Thymus (tissue), 11 donors: Measurements from ENCODE around the gene THSD4. TPM values are rescaled to one million over a fixed set of nuclear protein-coding genes. Genes with fewer than 3 reads are reported as not detected.
A peak's percentile ranks its signal among the peaks of the same experiment; 100 is the strongest.

Experiments used
- DNase-seq, 9 donors: peaks; one replicate each; pipeline ENCODE4 v3.0.0-alpha.2; 2013; ENCODE audit warnings: low spot score in 9 of 9, low read depth in 6 of 9, missing footprints in 1 of 9
- H3K27ac ChIP-seq, 2 donors: one replicate each; pipeline ENCODE4 v1.5.1; 2013; ENCODE audit warnings: control low read depth in 1 of 2, low read depth in 1 of 2, low read length in 1 of 2, mild to moderate bottlenecking in 1 of 2, moderate library complexity in 1 of 2
- H3K27me3 ChIP-seq, 2 donors: one replicate each; pipeline ENCODE4 v1.5.1; 2013; ENCODE audit warnings: low read length in 1 of 2; ENCODE audit not compliant: control insufficient read depth in 2 of 2, insufficient read depth in 1 of 2
- H3K36me3 ChIP-seq, 2 donors: one replicate each; pipeline ENCODE4 v1.5.1; 2013; ENCODE audit warnings: low read length in 1 of 2, mild to moderate bottlenecking in 1 of 2, moderate library complexity in 1 of 2; ENCODE audit not compliant: control insufficient read depth in 2 of 2, insufficient read depth in 2 of 2
- H3K4me1 ChIP-seq, 2 donors: one replicate each; pipeline ENCODE4 v1.5.1; 2013; ENCODE audit warnings: low read length in 2 of 2; ENCODE audit not compliant: control insufficient read depth in 2 of 2, insufficient read depth in 2 of 2
- H3K4me3 ChIP-seq, 2 donors: one replicate each; pipeline ENCODE4 v1.5.1; 2013; ENCODE audit warnings: low read length in 2 of 2, control low read depth in 1 of 2, mild to moderate bottlenecking in 1 of 2
- H3K9me3 ChIP-seq, 2 donors: one replicate each; pipeline ENCODE4 v1.5.1; 2013; ENCODE audit warnings: low read length in 1 of 2, mild to moderate bottlenecking in 1 of 2; ENCODE audit not compliant: control insufficient read depth in 2 of 2, insufficient read depth in 1 of 2
- WGBS: extraction: QIAGEN DNeasy Blood & Tissue Kit; methylation state at CpG from one replicate; pipeline ENCODE4 v1.1.7; 2013; 5-methylcytosine and 5-hydroxymethylcytosine counted together
- polyA plus RNA-seq: library from polyadenylated mRNA; stranded (reverse); fragments of 200-250 nt; gene quantifications from one replicate; pipeline ENCODE4 v1.2.3, GENCODE V29; 2013
- total RNA-seq: library from RNA; stranded (reverse); fragments of 120-200 nt; gene quantifications from one replicate; pipeline ENCODE4 v1.2.4, GENCODE V29; 2013
- donor health status: healthy.

The THSD4 gene
- total and polyA plus RNA-seq, 2 donors, result 1.7 to 2.2 TPM

DNA sequence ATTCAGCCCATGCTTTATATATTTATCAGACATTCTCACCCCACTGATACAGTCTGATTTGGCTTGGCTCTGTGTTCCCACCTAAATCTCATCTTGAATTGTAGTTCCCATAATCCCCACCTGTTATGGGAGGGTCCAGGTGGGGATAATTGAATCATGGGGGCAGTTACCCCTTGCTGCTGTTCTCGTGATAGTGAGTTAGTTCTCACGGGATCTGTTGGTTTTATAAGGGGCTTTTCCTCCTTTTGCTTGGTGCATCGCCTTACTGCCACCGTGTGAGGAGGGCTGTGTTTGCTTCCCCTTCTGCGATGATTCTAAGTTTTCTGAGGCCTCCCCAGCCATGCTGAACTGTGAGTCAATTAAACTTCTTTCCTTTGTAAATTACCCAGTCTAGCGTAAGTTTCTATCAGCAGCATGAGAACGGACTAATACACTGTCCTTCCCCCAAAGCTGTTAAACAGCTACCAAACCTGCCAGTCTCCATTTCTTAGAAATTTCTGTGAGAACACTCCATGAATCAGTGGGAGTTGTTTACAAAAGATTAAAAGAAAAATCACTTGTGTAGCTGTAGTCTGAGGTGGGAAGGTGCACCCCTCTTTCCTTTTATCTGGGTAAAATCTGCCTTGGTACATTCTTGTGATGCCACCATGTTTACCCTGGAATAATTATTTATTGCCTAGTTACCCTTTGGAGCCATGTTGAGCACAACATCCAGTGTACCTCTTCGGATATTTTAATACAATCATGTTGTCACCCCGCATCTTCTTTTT is 160.5 kb downstream of the THSD4 start:
- H3K36me3 ChIP-seq, result no peaks in the 10 kb centered on the region
- no peak for DNase-seq
- H3K27me3 ChIP-seq, result no peaks in the 10 kb centered on the region
- H3K9me3 ChIP-seq, result no peaks in the 10 kb centered on the region
- H3K27ac ChIP-seq, result no peak overlapping the region
- WGBS, result 79% methylated on average over 9 of the region's 9 CpGs
- H3K4me3 ChIP-seq, result no peak overlapping the region
- no peaks in the 10 kb centered on the region for H3K4me1 ChIP-seq

DNA sequence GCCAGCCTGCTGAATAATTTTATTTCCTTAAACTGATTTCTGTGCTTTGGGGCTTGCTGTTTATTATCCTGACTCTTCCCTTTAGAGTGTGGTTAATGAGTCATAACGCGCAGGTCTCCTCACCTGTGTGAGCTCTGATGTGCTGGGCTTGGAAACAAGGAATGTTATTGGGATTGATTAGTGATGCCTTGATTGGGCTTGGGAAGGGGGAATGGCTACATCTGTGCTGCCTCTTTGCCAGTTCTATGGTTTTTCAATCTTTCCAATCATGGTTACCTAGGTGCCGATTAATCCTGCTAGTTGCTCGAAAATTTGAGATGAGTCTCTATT is 161.0 kb downstream of the THSD4 start:
- no peak overlapping the region for H3K27ac ChIP-seq
- no peaks in the 10 kb centered on the region for H3K36me3 ChIP-seq
- H3K4me1 ChIP-seq, result no peaks in the 10 kb centered on the region
- 97% methylated on average over 4 of the region's 4 CpGs for WGBS
- DNase-seq, result no peak
- no peaks in the 10 kb centered on the region for H3K9me3 ChIP-seq
- H3K27me3 ChIP-seq, result no peaks in the 10 kb centered on the region
- no peak overlapping the region for H3K4me3 ChIP-seq

DNA sequence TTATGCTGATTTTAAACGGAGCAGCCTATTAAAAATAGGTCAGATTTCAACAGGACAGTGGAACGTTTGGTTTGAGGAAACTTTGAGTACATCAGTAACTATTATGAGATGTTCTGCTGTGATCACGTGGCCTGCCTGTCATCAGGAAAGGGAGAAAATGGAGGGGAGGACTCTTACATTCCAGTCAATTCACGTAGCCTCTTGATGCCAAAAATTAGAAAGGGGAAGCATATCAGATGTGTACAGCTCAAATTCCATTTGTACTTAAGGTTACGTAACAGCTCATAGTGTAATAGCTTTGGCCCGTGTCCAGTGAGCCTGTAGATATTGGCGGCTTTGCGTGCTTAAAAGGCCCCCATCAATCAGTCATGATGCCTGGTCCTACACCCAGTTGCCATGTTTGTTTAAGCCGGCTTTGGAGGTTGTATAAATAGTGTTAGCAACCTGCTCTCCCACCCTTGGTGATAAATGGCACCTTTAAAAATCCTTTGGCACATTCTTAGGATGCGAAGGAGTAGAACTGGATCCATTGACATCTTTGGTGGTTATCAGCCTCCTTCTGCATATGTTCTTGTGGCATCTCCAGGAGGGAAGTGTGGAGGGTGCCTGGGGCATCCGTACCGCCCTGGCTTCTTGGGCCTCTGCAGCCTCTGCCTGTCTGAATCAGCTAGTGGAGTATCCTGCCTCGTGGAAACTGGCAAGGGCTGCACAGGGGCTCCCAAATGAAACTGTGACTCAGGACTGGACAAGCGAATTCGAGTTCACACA is 163.9 kb downstream of the THSD4 start:
- Histone ChIP-seq H3K27ac (peak overlapping the region in 1 of 2 donors; percentile 17), H3K4me3 (no peak overlapping the region), H3K27me3 (no peaks in the 10 kb centered on the region), H3K36me3 (no peaks in the 10 kb centered on the region), H3K4me1 (no peaks in the 10 kb centered on the region), H3K9me3 (no peaks in the 10 kb centered on the region)
- peak in 1 of 9 donors; percentile 6 for DNase-seq
- 65% methylated on average over 15 of the region's 15 CpGs for WGBS

DNA sequence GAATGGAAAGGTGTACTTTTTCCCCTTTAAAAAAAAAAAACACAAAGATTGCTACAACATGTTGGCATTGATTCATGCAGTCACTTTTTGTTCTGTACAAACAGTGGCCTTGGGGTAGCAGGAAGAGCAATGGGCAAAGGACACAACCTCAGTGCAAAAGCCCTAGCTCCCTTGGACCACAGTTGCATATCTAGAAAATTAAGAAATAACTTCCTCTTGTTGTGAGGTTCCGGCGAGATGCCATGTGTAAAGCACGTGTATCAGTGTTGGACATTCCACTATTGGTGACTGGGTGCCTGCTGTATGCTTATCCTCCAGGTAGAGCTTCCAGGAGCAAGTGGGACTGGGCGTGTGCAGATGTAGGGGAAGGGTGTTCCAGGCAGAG is 164.5 kb downstream of the THSD4 start:
- H3K9me3 ChIP-seq, result no peaks in the 10 kb centered on the region
- no peaks in the 10 kb centered on the region for H3K36me3 ChIP-seq
- no peaks in the 10 kb centered on the region for H3K27me3 ChIP-seq
- H3K27ac ChIP-seq, result no peak overlapping the region
- no peak overlapping the region for H3K4me3 ChIP-seq
- no peak for DNase-seq
- 88% methylated on average over 4 of the region's 4 CpGs for WGBS
- no peaks in the 10 kb centered on the region for H3K4me1 ChIP-seq

DNA sequence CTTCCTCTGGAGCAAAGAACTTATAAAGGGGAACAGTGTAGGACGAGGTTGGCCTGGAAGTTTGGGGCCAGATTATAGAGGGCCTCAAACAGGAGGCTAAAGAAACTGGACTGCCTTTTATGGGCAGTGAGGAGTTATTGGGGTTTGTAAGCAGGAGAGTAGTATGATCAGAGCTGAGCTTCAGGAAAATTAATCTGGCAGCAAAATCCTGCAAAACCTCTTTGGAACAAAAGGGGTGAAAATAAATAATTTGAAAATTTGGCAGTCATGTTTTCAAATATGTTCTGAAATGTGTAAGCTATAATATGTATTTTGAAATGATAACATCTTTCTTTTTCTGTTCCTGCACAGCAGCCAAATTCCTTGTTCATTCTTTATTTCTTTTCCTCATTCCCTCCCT is 164.9 kb downstream of the THSD4 start:
- Histone ChIP-seq H3K27ac (no peak overlapping the region), H3K27me3 (no peaks in the 10 kb centered on the region), H3K9me3 (no peaks in the 10 kb centered on the region), H3K4me1 (no peaks in the 10 kb centered on the region), H3K36me3 (no peaks in the 10 kb centered on the region), H3K4me3 (no peak overlapping the region)
- WGBS, result 89% methylated on average over 1 of the region's 1 CpG
- DNase-seq, result no peak

DNA sequence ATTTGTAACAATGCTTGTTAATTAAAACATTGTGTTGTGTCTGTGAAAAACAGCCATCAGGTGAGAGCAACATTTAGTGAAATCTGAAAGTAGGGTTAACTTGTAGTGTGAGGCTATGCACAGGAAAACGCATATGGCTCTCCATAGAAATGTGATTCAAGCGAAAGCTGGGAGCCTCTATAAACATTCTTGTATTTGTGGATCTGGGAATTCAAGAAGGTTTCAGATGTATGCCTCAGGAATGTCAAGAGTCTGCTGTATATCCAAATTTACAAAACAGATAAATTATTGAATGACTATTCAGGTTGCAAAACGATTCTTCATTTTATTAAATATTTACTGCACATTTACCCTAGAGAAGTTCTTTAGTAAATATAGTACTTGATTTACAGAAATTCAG is 166.0 kb downstream of the THSD4 start:
- Histone ChIP-seq H3K4me1 (no peaks in the 10 kb centered on the region), H3K9me3 (no peaks in the 10 kb centered on the region), H3K27me3 (no peaks in the 10 kb centered on the region), H3K36me3 (no peaks in the 10 kb centered on the region), H3K4me3 (no peak overlapping the region), H3K27ac (no peak overlapping the region)
- no peak for DNase-seq
- WGBS, result 88% methylated on average over 3 of the region's 3 CpGs

DNA sequence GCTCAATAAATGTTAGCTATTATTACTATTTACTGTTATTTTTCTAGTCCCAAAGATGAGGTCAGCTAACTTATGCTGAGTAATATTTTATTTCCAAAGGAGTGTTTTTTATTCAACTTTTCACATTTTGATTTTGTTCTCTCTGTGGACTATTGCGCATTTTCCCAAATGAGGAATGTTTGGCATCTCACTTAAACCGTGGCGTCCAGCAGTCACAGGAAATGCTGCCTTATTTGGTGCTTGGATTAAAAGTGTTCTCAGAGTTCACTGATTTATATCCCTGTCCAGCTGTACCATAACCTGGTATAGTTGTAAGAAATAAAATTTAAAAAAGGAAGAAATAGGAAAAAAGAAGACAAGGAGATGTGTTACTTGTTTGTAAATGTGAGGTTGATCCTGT is 166.8 kb downstream of the THSD4 start:
- no peaks in the 10 kb centered on the region for H3K27me3 ChIP-seq
- H3K9me3 ChIP-seq, result no peaks in the 10 kb centered on the region
- no peak overlapping the region for H3K27ac ChIP-seq
- H3K4me3 ChIP-seq, result no peak overlapping the region
- no peak for DNase-seq
- H3K4me1 ChIP-seq, result no peaks in the 10 kb centered on the region
- 86% methylated on average over 3 of the region's 3 CpGs for WGBS
- no peaks in the 10 kb centered on the region for H3K36me3 ChIP-seq

DNA sequence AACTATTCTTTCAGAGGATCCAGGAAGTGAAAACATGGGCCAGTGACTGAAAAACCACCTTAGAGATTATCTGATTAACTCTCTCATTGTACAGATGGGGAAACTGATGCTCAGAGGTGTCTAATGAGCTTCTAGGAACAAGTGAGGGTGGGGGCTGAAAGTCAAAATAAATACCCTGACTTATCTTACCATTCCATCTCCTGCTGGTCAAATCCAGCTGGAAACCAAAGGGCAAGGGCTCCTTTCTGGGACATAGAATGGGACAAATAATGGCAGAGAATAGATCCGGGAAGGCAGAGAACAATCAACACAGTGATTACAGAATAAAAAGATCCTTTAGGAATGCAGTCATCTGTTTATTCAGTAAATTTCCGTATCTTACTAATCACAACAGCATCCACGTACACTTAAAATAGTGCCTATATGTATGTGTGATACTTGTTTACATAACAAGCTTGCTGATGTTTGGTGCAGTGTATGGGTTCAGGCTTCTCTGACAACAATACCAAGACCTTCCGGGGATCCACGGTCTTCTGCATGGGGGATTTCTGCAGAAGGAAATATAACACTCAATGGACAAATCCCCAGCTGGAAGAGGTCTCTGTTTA is 173.2 kb downstream of the THSD4 start:
- no peak for DNase-seq
- Histone ChIP-seq H3K9me3 (no peaks in the 10 kb centered on the region), H3K4me3 (no peak overlapping the region), H3K27ac (no peak overlapping the region), H3K4me1 (no peaks in the 10 kb centered on the region), H3K36me3 (no peaks in the 10 kb centered on the region), H3K27me3 (no peaks in the 10 kb centered on the region)
- 94% methylated on average over 5 of the region's 5 CpGs for WGBS

DNA sequence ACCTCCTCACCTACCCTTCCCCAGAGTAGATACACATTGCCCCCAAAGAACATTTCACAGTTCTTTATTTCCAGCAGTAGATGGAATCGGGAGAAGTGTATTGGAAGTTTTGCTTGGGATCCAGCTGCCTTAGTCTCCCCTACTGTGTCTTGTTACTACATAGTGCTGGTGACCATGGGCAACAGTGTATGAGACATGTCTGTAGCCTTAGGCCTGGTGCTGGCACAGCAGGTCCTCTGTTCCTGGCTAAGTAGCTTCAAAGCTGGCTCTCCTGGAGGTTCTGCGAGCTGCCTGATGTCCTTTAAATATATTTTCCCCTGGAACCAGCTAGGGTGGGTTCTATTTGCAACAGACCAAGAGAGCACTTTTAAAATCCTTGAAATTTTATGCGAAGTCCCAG is 174.7 kb downstream of the THSD4 start:
- Histone ChIP-seq H3K27ac (no peak overlapping the region), H3K9me3 (no peaks in the 10 kb centered on the region), H3K36me3 (no peaks in the 10 kb centered on the region), H3K4me3 (no peak overlapping the region), H3K4me1 (no peaks in the 10 kb centered on the region), H3K27me3 (no peaks in the 10 kb centered on the region)
- 95% methylated on average over 3 of the region's 3 CpGs for WGBS
- no peak for DNase-seq
